Subcutaneous adipose tissue (tissue), 4 donors: ENCODE measurements around the gene WDR7. TPM values are rescaled to one million over a fixed set of nuclear protein-coding genes. Genes with fewer than 3 reads are reported as not detected.

Experiments used
- total RNA-seq, 4 donors: library from RNA; depleted of rRNA; stranded (reverse); fragments of >200 nt; gene quantifications; one replicate each; pipeline ENCODE4 v1.1.0, GENCODE V29; 2016
- TF ChIP-seq, protein P1 (sequence below): fragments of 450-650 bp; IDR thresholded peaks from one replicate; pipeline ENCODE4 v1.5.1; 2016; ENCODE audit warnings: low read depth, mild to moderate bottlenecking, control low read depth, antibody characterized with exemption, moderate library complexity

The WDR7 gene
- total RNA-seq, 4 donors from 2014 or later: 28.7 to 46.1 (median 37.4) TPM

DNA sequence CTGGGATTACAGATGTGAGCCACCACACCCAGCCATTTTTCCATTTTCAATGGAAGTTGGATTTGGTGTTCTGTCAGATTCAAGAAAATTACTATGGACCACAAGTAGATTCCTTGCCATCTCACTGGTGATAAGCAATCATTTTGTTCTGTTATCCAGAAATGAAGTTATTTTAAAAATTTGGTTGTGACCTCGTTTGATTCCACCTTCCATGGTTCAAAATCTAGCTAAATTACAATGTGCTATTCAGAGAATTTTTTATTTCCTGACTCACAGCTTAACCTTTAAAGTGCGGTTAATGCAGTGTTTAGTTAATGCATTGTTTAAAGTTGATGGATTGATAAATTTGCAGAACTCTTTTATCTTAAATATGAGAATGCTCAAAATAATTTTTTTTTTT, 252.5 kb downstream of the WDR7 start:
- TF ChIP-seq, protein P1, sequence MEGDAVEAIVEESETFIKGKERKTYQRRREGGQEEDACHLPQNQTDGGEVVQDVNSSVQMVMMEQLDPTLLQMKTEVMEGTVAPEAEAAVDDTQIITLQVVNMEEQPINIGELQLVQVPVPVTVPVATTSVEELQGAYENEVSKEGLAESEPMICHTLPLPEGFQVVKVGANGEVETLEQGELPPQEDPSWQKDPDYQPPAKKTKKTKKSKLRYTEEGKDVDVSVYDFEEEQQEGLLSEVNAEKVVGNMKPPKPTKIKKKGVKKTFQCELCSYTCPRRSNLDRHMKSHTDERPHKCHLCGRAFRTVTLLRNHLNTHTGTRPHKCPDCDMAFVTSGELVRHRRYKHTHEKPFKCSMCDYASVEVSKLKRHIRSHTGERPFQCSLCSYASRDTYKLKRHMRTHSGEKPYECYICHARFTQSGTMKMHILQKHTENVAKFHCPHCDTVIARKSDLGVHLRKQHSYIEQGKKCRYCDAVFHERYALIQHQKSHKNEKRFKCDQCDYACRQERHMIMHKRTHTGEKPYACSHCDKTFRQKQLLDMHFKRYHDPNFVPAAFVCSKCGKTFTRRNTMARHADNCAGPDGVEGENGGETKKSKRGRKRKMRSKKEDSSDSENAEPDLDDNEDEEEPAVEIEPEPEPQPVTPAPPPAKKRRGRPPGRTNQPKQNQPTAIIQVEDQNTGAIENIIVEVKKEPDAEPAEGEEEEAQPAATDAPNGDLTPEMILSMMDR: no peak

- TF ChIP-seq, protein P1: no peak
Observed at GRCh38 chr18:56907771-56908170, 256.6 kb downstream of the WDR7 start.

GRCh38 chr18:56910237-56910636, 259.1 kb downstream of the WDR7 start:
- TF ChIP-seq, protein P1: no peak

DNA sequence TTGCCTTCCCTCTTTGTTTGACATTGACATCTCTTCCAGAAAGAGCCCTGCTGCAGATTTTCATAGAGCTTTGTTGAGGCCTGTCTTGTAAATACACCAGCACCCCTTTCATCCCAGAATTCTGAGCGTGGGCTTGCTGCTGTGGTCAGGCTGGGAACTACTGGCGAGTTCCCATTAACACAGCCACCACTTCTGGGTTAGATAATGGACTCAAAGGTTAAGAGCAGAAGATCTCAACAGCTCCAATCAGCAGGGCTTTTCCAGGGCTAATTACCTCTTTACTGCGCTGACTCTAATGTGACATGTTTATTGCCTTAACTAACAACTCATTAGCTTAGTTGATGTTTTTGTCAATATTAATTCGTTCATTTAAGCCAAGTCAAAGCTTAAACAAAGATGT, 259.8 kb downstream of the WDR7 start:
- TF ChIP-seq, protein P1: no peak

DNA sequence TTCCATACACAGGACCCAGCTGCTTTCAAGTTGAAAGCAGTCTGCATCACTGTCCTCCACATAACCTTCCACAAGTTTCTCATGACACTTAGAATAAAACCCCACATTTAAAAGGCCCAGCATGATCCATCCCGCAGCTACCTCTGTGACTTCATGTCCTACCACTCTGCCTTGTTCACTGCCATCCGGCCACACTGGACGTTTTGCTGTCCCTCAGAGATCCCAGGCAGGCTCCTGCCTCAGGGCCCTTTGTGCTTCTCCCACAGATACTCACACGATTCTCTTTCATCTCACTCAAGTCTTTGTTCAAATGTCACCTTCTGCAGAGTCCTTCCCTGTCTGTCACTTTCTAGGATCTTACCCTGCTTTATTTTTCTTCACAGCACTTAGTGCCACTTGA, 262.8 kb downstream of the WDR7 start:
- TF ChIP-seq, protein P1: no peak

- TF ChIP-seq, protein P1: no peak
Observed at GRCh38 chr18:56919190-56919589, 268.0 kb downstream of the WDR7 start.

GRCh38 chr18:56921896-56922480, 270.8 kb downstream of the WDR7 start:
- TF ChIP-seq, protein P1: no peak
